ENCODE measurements around the gene NR1H2. TPM values are rescaled to one million over a fixed set of nuclear protein-coding genes. Genes with fewer than 3 reads are reported as not detected.
"Not testable (repeated sequence)": the region's sequence is repeated elsewhere in the genome, so short reads cannot be mapped to it uniquely, and the experiment has no call there.

NR1H2 gene
- total RNA-seq, 6 experiments from 2014 or later = 66.6 to 76.0 (median 70.1) TPM

DNA sequence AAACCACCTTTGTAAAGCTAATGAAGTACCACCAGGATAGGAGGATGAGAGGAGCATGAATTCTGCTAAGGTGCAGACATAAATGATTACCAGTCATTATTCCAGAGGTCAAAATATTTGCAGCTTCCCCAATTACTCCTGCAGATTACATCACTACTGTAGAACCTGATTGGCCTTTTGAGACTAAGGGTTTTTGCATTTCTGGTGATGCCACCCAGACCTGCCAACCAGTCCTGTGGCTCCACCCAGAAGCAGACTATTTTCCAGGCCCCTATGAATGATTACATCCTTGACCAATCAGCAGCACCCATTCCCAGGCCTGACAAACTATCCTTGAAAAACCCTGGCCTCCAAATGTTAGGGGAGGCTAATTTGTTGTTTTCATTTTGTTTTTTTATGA is 35.9 kb upstream of the NR1H2 start:
- H3K27me3 Mint-ChIP-seq (ENCODE audit: insufficient read depth) = peaks cover 8% of the 10 kb centered on the region
- H3K9me3 Mint-ChIP-seq = peaks cover 14% of the 10 kb centered on the region
- no peaks in the 10 kb centered on the region for H3K4me1 Mint-ChIP-seq (ENCODE audit: low read depth)
- no peak overlapping the region for H3K4me3 Mint-ChIP-seq
- no peak for DNase-seq
- no peak overlapping the region for H3K27ac Mint-ChIP-seq
- no peak for TF ChIP-seq CTCF (IDR thresholded peaks at IDR 0.05)
- H3K36me3 Mint-ChIP-seq (ENCODE audit: low read depth) = no peaks in the 10 kb centered on the region

DNA sequence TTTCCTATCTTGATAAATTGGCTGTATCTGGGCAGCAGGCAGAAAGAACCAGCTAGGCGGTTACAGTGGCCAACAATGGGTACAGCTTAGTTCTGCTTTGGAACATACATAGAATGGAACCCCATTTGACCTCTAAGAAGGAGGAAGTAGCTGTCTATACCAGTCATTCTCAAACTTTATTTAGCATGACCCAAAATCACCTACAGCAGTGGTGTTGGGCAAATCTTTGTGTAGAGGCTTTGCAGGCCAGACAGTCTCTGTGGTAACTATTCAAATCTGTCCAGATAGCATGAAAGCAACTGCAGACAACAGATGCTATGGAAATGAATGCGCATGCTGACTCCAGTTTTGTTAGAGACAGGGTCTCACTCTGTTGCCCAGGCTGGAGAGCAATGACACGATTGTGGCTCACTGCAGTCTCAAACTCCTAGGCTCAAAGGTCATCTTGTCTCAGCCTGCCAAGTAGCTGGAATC is 35.1 kb upstream of the NR1H2 start:
- no peak overlapping the region for H3K4me3 Mint-ChIP-seq
- H3K27me3 Mint-ChIP-seq (ENCODE audit: insufficient read depth) = peaks cover 5% of the 10 kb centered on the region
- H3K27ac Mint-ChIP-seq = no peak overlapping the region
- no peak for TF ChIP-seq CTCF (IDR thresholded peaks at IDR 0.05)
- DNase-seq = no peak
- no peaks in the 10 kb centered on the region for H3K4me1 Mint-ChIP-seq (ENCODE audit: low read depth)
- H3K9me3 Mint-ChIP-seq = peaks cover 14% of the 10 kb centered on the region
- H3K36me3 Mint-ChIP-seq (ENCODE audit: low read depth) = no peaks in the 10 kb centered on the region

GRCh38 chr19:50344661-50345318 is 31.5 kb upstream of the NR1H2 start:
- peaks cover 6% of the 10 kb centered on the region for H3K27me3 Mint-ChIP-seq (ENCODE audit: insufficient read depth)
- DNase-seq = no peak
- TF ChIP-seq CTCF (IDR thresholded peaks at IDR 0.05) = no peak
- no peaks in the 10 kb centered on the region for H3K4me1 Mint-ChIP-seq (ENCODE audit: low read depth)
- no peak overlapping the region for H3K27ac Mint-ChIP-seq
- H3K36me3 Mint-ChIP-seq (ENCODE audit: low read depth) = no peaks in the 10 kb centered on the region
- peaks cover 14% of the 10 kb centered on the region for H3K9me3 Mint-ChIP-seq
- H3K4me3 Mint-ChIP-seq = no peak overlapping the region

DNA sequence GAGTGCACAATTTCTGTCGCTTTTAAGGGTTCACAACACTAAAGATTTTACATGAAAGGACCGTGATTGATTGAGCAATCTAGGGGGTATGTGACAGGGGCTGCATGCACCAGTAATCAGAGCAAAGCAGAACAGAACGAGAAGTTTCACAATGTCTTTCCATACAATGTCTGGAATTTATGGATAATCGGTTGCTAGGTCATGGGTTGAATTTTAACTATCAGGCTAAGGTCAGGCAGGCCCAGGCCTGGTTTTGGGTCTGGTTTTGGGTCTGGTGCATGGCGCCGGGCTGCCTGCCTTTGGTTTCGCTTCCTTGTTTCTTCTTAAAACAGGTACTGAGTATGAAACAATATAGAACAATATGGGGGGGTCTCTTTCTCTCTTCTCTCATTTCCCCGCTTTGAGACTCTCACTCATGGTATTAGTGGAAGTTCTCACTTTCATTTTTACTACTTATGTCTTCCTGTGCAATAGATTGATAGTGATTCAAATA is 29.1 kb upstream of the NR1H2 start:
- Mint-ChIP-seq H3K4me3 (peak overlapping the region; percentile 10; the same call in 1 of the 2 replicates), H3K9me3 (peaks cover 11% of the 10 kb centered on the region), H3K27me3 (ENCODE audit: insufficient read depth) (peaks cover 17% of the 10 kb centered on the region)
- not testable (repeated sequence) for DNase-seq; H3K27ac Mint-ChIP-seq; H3K36me3 Mint-ChIP-seq (ENCODE audit: low read depth); H3K4me1 Mint-ChIP-seq (ENCODE audit: low read depth)

DNA sequence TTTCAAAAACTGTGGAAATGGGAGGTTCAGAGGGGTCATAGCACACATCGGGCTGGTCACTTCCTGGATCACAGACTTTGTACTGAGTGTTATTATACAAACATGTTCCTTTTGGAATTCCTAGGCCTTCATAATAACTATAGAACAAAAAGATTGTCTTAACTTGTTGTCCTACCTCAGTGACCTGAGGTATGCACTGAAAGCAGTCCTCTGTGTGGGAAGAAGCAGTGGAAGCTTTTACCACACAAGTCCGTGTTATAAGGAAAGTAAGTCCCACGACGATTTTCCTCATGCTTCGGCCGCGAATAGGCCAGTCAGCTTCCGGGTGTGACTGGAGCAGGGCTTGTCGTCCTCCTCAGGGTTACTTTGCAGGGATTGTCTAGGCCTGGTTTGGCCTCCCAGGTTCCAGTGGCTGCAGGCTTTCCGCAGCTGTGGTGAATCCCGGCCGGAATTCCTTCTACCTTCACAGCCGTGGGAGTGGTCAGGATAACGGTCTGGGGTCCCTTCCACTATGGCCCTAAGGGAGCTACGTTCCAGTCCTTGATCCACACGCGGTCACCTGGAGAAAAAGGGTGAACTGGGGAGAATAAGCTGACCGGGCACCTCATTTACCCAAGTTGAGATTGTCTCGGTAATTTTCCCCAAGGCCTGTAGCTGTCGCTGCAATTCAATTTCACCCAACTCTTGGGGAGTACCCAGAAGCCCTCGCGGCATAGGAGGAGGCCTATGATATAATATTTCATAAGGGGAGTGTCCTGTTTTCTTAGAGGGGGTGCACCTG is 26.8 kb upstream of the NR1H2 start:
- no peaks in the 10 kb centered on the region for H3K36me3 Mint-ChIP-seq (ENCODE audit: low read depth)
- TF ChIP-seq CTCF (IDR thresholded peaks at IDR 0.05) = 0 out of 2 replicates have a peak, but pooled peaks have one; percentile 12
- no peak overlapping the region for H3K27ac Mint-ChIP-seq
- DNase-seq = no peak
- no peaks in the 10 kb centered on the region for H3K4me1 Mint-ChIP-seq (ENCODE audit: low read depth)
- H3K27me3 Mint-ChIP-seq (ENCODE audit: insufficient read depth) = peaks cover 18% of the 10 kb centered on the region
- H3K9me3 Mint-ChIP-seq = peaks cover 7% of the 10 kb centered on the region
- H3K4me3 Mint-ChIP-seq = no peak overlapping the region

DNA sequence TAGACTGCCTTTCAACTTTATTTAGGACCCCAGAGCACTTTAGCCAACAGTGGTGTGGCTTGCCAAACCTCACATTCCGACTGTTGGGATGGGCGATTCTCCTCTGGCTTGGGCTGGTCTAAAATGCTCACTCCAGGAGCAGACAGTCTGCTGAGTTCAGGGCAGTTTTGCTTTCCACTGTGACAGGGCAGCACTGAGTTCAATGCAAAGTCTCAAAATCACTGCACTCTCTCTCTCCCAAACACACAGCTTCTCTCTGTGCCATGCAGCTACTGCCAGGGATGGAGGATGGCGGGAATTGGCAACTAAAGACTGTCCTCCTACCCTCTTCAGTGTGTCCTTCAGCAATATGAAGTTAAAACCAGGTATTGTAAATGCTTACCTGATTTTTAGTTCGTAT is 24.0 kb upstream of the NR1H2 start:
- Mint-ChIP-seq H3K27ac (no peak overlapping the region), H3K4me1 (ENCODE audit: low read depth) (no peaks in the 10 kb centered on the region), H3K4me3 (no peak overlapping the region), H3K36me3 (ENCODE audit: low read depth) (no peaks in the 10 kb centered on the region), H3K9me3 (no peaks in the 10 kb centered on the region), H3K27me3 (ENCODE audit: insufficient read depth) (peaks cover 21% of the 10 kb centered on the region)
- TF ChIP-seq CTCF (IDR thresholded peaks at IDR 0.05) = no peak
- DNase-seq = no peak

DNA sequence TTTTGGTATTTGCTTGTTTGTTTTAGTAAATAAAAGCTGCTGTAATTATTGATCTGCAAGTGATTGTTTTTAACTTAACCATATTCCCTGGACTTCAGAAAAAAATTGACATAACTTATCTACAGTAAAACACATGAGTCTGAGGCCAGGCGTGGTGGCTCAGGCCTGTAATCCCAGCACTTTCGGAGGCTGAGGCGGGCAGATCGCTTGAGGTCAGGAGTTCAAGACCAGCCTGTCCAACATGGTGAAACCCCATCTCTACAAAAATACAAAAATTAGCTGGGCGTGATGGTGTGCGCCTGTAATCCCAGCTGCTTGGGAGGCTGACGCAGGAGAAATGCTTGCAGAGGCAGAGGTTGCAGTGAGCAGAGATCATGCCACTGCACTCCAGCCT is 22.8 kb upstream of the NR1H2 start:
- DNase-seq; H3K27ac Mint-ChIP-seq; H3K4me3 Mint-ChIP-seq; H3K9me3 Mint-ChIP-seq; H3K4me1 Mint-ChIP-seq (ENCODE audit: low read depth); H3K36me3 Mint-ChIP-seq (ENCODE audit: low read depth): not testable (repeated sequence)
- peaks cover 21% of the 10 kb centered on the region for H3K27me3 Mint-ChIP-seq (ENCODE audit: insufficient read depth)

Data from HFFc6 (cell line).